ENCODE measurements around the gene SERPINC1. TPM values are rescaled to one million over a fixed set of nuclear protein-coding genes. Genes with fewer than 3 reads are reported as not detected.

SERPINC1 gene
- total RNA-seq, 2 donors from 2014 or later: 0.31 TPM; not detected in 1

DNA sequence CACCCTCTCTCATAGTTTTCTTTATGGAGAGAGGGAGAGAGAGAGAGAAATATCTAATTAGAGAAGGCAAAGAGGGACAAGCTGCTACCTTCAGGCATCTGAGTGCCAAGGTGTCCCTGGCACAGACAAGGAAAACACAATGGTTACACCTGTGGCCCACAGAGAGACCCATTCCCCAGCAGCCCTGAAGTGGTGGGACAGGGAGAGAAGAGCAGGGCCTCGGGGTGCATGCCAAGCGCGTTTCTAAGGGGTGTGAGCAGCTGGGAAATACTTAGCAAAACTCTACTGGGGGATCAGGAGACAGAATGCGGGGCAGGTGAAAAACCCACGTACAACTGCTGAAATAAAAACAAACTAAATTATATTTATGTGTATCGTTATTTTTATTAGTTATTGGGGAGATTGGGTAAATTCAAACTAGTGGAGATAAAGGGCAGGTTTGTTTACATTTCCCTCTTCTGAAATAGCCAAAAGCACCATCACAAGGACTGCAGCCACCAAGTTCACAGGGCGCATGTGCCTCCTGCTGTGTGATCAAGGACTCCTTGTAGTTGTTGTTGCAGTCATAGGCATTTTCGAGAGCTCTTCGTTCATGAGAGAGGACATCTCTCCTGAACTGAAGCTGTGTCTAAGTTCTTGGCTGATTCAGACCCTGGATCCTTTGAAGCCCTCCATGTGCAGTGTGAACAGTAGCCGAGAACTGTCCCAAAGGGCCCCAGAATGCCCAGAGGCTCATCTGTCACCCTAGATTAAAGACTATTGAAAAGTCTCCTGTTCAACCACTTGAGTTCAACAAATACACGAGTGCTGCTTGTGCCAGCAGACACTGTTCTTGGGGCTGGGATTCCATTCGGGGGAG lies 737 bp upstream of the SERPINC1 start:
- no peaks in the 10 kb centered on the region for H3K36me3 ChIP-seq
- DNase-seq (ENCODE audit: low spot score): no peak
- H3K4me1 ChIP-seq: no peaks in the 10 kb centered on the region
- H3K4me3 ChIP-seq: no peak overlapping the region
- H3K9me3 ChIP-seq: no peaks in the 10 kb centered on the region
- TF ChIP-seq, protein P1, sequence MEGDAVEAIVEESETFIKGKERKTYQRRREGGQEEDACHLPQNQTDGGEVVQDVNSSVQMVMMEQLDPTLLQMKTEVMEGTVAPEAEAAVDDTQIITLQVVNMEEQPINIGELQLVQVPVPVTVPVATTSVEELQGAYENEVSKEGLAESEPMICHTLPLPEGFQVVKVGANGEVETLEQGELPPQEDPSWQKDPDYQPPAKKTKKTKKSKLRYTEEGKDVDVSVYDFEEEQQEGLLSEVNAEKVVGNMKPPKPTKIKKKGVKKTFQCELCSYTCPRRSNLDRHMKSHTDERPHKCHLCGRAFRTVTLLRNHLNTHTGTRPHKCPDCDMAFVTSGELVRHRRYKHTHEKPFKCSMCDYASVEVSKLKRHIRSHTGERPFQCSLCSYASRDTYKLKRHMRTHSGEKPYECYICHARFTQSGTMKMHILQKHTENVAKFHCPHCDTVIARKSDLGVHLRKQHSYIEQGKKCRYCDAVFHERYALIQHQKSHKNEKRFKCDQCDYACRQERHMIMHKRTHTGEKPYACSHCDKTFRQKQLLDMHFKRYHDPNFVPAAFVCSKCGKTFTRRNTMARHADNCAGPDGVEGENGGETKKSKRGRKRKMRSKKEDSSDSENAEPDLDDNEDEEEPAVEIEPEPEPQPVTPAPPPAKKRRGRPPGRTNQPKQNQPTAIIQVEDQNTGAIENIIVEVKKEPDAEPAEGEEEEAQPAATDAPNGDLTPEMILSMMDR (IDR thresholded peaks at IDR 0.05): no peak
- no peaks in the 10 kb centered on the region for H3K27me3 ChIP-seq
- H3K27ac ChIP-seq: no peak overlapping the region

- Histone ChIP-seq H3K4me1 (no peaks in the 10 kb centered on the region), H3K4me3 (no peak overlapping the region), H3K9me3 (no peaks in the 10 kb centered on the region), H3K36me3 (no peaks in the 10 kb centered on the region), H3K27me3 (no peaks in the 10 kb centered on the region), H3K27ac (no peak overlapping the region)
- TF ChIP-seq, protein P1 (IDR thresholded peaks at IDR 0.05): no peak
- DNase-seq (ENCODE audit: low spot score): no peak
Measured at GRCh38 chr1:173916667-173917066, 460 bp downstream of the SERPINC1 start.

- H3K9me3 ChIP-seq: no peaks in the 10 kb centered on the region
- TF ChIP-seq, protein P1 (IDR thresholded peaks at IDR 0.05): no peak
- no peaks in the 10 kb centered on the region for H3K27me3 ChIP-seq
- no peak overlapping the region for H3K27ac ChIP-seq
- H3K4me3 ChIP-seq: no peak overlapping the region
- no peaks in the 10 kb centered on the region for H3K36me3 ChIP-seq
- DNase-seq (ENCODE audit: low spot score): no peak
- no peaks in the 10 kb centered on the region for H3K4me1 ChIP-seq
Measured at GRCh38 chr1:173915596-173915995, 1.5 kb downstream of the SERPINC1 start.

DNA sequence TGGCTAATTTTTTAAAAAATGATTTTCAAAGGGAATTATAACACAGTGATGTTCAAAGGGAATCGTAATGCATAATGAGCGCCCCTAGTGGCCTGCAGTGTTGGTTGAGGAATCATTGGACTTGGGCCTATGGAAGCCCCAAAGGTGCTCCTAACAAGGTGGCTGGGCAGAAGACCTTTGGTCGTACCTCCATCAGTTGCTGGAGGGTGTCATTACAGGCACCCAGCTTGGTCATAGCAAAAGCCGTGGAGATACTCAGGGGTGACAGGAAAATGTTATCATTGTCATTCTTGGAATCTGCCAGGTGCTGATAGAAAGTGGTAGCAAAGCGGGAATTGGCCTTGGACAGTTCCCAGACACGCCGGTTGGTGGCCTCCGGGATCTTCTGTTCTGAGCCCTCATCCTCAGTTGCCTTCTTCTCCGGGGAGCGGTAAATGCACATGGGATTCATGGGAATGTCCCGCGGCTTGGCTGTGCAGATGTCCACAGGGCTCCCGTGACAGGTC lies 2.7 kb downstream of the SERPINC1 start:
- no peaks in the 10 kb centered on the region for H3K27me3 ChIP-seq
- DNase-seq (ENCODE audit: low spot score): no peak
- no peaks in the 10 kb centered on the region for H3K9me3 ChIP-seq
- TF ChIP-seq, protein P1 (IDR thresholded peaks at IDR 0.05): peak in 1 of 2 donors; percentile 46
- H3K4me1 ChIP-seq: no peaks in the 10 kb centered on the region
- H3K27ac ChIP-seq: no peak overlapping the region
- H3K36me3 ChIP-seq: no peaks in the 10 kb centered on the region
- no peak overlapping the region for H3K4me3 ChIP-seq

DNA sequence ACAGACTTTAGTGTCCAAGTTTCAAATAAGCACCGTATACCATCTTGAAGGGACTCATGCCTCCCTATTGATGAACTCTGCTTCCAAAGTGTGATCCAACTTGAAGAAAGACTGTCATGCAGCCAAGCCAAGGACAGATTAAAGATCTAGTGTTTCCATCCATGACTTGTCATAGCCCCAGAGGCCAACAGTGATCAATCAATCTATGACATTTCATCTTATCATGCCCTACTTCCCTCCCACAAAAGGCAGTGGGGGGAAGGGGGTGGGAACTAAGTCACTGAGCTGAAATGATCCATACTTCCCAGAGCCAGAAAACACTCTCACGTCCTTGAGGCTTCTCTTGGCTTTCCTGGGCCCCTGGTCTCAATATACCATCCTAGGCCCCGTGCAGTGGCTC lies 4.0 kb downstream of the SERPINC1 start:
- no peak overlapping the region for H3K27ac ChIP-seq
- TF ChIP-seq, protein P1 (IDR thresholded peaks at IDR 0.05): no peak
- H3K4me1 ChIP-seq: no peaks in the 10 kb centered on the region
- H3K4me3 ChIP-seq: no peak overlapping the region
- H3K36me3 ChIP-seq: no peaks in the 10 kb centered on the region
- no peaks in the 10 kb centered on the region for H3K27me3 ChIP-seq
- no peak for DNase-seq (ENCODE audit: low spot score)
- no peaks in the 10 kb centered on the region for H3K9me3 ChIP-seq

Measured in right atrium auricular region (tissue), 2 donors.